Measurements from ENCODE around the gene ZNF620.
"Not testable (repeated sequence)": the region's sequence is repeated elsewhere in the genome, so short reads cannot be mapped to it uniquely, and the experiment has no call there.

ZNF620 gene

GRCh38 chr3:40499952-40500351 is 5.9 kb upstream of the ZNF620 start:
- in situ Hi-C loops (cut with MboI; ENCODE audit: low sequenced_read_pairs), result no loop called here

- in situ Hi-C loops (cut with MboI; ENCODE audit: low sequenced_read_pairs), result no loop called here
Observed at GRCh38 chr3:40502034-40502433, 3.8 kb upstream of the ZNF620 start.

- in situ Hi-C loops (cut with MboI; ENCODE audit: low sequenced_read_pairs), result no loop called here
Observed at GRCh38 chr3:40504636-40505430, 1.0 kb upstream of the ZNF620 start.

GRCh38 chr3:40511031-40511718 is 5.3 kb downstream of the ZNF620 start:
- in situ Hi-C loops (cut with MboI; ENCODE audit: low sequenced_read_pairs), result no loop called here

- in situ Hi-C loops (cut with MboI; ENCODE audit: low sequenced_read_pairs), result no loop called here
Observed at GRCh38 chr3:40516201-40516600, 10.4 kb downstream of the ZNF620 start.

- in situ Hi-C loops (cut with MboI; ENCODE audit: low sequenced_read_pairs), result no loop called here
Observed at GRCh38 chr3:40518067-40518466, 12.2 kb downstream of the ZNF620 start.

- in situ Hi-C loops (cut with MboI; ENCODE audit: low sequenced_read_pairs), result no loop called here
Observed at GRCh38 chr3:40518848-40519247, 13.0 kb downstream of the ZNF620 start.

GRCh38 chr3:40521254-40521653 is 15.4 kb downstream of the ZNF620 start:
- in situ Hi-C loops (cut with MboI; ENCODE audit: low sequenced_read_pairs), result no loop called here

- in situ Hi-C loops (cut with MboI; ENCODE audit: low sequenced_read_pairs), result no loop called here
Observed at GRCh38 chr3:40523781-40524180, 17.9 kb downstream of the ZNF620 start.

- in situ Hi-C loops (cut with MboI; ENCODE audit: low sequenced_read_pairs), result no loop called here
Observed at GRCh38 chr3:40524222-40524567, 18.4 kb downstream of the ZNF620 start.

GRCh38 chr3:40524568-40525285 is 18.9 kb downstream of the ZNF620 start, which contains the start of gene ZNF621:
Gene ZNF621, plus strand, starts transcription at chr3:40524960. Its CDS starts 881 bp downstream, at chr3:40525841.
- in situ Hi-C loops (cut with MboI; ENCODE audit: low sequenced_read_pairs), result no loop called here

GRCh38 chr3:40528426-40528825 is 22.6 kb downstream of the ZNF620 start:
- in situ Hi-C loops (cut with MboI; ENCODE audit: low sequenced_read_pairs), result no loop called here

GRCh38 chr3:40532252-40532651 is 26.4 kb downstream of the ZNF620 start:
- in situ Hi-C loops (cut with MboI; ENCODE audit: low sequenced_read_pairs), result no loop called here

GRCh38 chr3:40534283-40534682 is 28.4 kb downstream of the ZNF620 start:
- in situ Hi-C loops (cut with MboI; ENCODE audit: low sequenced_read_pairs), result no loop called here

- in situ Hi-C loops (cut with MboI; ENCODE audit: low sequenced_read_pairs), result no loop called here
Observed at GRCh38 chr3:40546816-40547215, 41.0 kb downstream of the ZNF620 start.

- in situ Hi-C loops (cut with MboI; ENCODE audit: low sequenced_read_pairs), result no loop called here
Observed at GRCh38 chr3:40550167-40550566, 44.3 kb downstream of the ZNF620 start.

- in situ Hi-C loops (cut with MboI; ENCODE audit: low sequenced_read_pairs), result no loop called here
Observed at GRCh38 chr3:40557575-40558161, 51.8 kb downstream of the ZNF620 start.

GRCh38 chr3:40562482-40562881 is 56.6 kb downstream of the ZNF620 start:
- in situ Hi-C loops (cut with MboI; ENCODE audit: low sequenced_read_pairs), result not testable (repeated sequence)

- in situ Hi-C loops (cut with MboI; ENCODE audit: low sequenced_read_pairs), result not testable (repeated sequence)
Observed at GRCh38 chr3:40565629-40566028, 59.8 kb downstream of the ZNF620 start.

- in situ Hi-C loops (cut with MboI; ENCODE audit: low sequenced_read_pairs), result no loop called here
Observed at GRCh38 chr3:40566694-40567093, 60.9 kb downstream of the ZNF620 start.
